K562 (cell line): ENCODE measurements around the gene MON1A. TPM values are rescaled to one million over a fixed set of nuclear protein-coding genes. Genes with fewer than 3 reads are reported as not detected.

Experiments used
- C11orf30 ChIP-seq: fragments of 450-650 bp; IDR thresholded peaks from 2 replicates; pipeline ENCODE4 v1.6.1; 2016; ENCODE audit warnings: low read depth, mild to moderate bottlenecking
- CBFA2T2 ChIP-seq: fragments of 450-650 bp; conservative IDR thresholded peaks from 2 replicates; pipeline ENCODE4 v1.6.1; 2017; ENCODE audit warnings: mild to moderate bottlenecking
- NFE2 ChIP-seq: IDR thresholded peaks from 2 replicates; pipeline ENCODE4 v1.6.1; 2014; ENCODE audit warnings: antibody characterized with exemption, low read depth
- POLR2A ChIP-seq: fragments of 450-650 bp; conservative IDR thresholded peaks from 2 replicates; pipeline ENCODE4 v1.6.1; 2016
- SIN3A ChIP-seq, 2 experiments: fragments of 150-350 bp in 1 of 2; IDR thresholded peaks; 2 replicates each; pipeline ENCODE4 v1.6.1; 2011 to 2016; ENCODE audit warnings: borderline replicate concordance in 2 of 2, low read depth in 2 of 2, low read length in 2 of 2, mild to moderate bottlenecking in 2 of 2, moderate library complexity in 2 of 2; ENCODE audit not compliant: control insufficient read depth in 1 of 2
- TGIF2 ChIP-seq: sonication (generic); formaldehyde crosslinking; IDR thresholded peaks from 2 replicates; pipeline ENCODE4 v1.8.1; 2022; ENCODE audit warnings: mild to moderate bottlenecking, missing genetic modification reagents, moderate library complexity
- ZFX ChIP-seq: sonication (generic); formaldehyde crosslinking; IDR thresholded peaks from 2 replicates; pipeline ENCODE4 v1.8.0; 2022; ENCODE audit warnings: mild to moderate bottlenecking, missing genetic modification reagents, moderate library complexity
- ZZZ3 ChIP-seq: fragments of 450-650 bp; IDR thresholded peaks from 2 replicates; pipeline ENCODE4 v1.6.1; 2016; ENCODE audit warnings: antibody characterized with exemption, mild to moderate bottlenecking, moderate library complexity
- polyA plus RNA-seq, 8 experiments: library from polyadenylated mRNA; depleted of rRNA in 4 of 8; stranded (reverse) in 5 of 8; unstranded in 3 of 8; fragments of >200 nt; fragmentation: Nextera tagmentation in 2 of 8; fragmentation: Illumina TruSeq in 1 of 8; extraction: Ambion mirVana in 2 of 8; extraction: Trizol in 1 of 8; gene quantifications; 2 replicates each; pipeline versions ENCODE4 v1.2.1 to v1.2.3, GENCODE V29; 2011 to 2014; ENCODE audit warnings: inconsistent platforms in 1 of 8, missing spikeins in 1 of 8
- total RNA-seq, 7 experiments: library from RNA; depleted of rRNA in 6 of 7; stranded (reverse); fragments of >200 nt in 6 of 7; fragmentation: Illumina TruSeq in 2 of 7; extraction: Trizol in 2 of 7; gene quantifications; 2 replicates each; pipeline versions ENCODE4 v1.2.1 to v1.2.3, GENCODE V29; 2011 to 2021; ENCODE audit warnings: low replicate concordance in 1 of 7
- TF ChIP-seq, protein P1 (sequence below): fragments of 250-450 bp; sonication (Bioruptor Pico); IDR thresholded peaks from 2 replicates; pipeline ENCODE4 v1.8.0; 2022; ENCODE audit warnings: moderate library complexity, mild to moderate bottlenecking, inconsistent platforms
- TF ChIP-seq, protein P2 (sequence below): sonication (generic); formaldehyde crosslinking; IDR thresholded peaks from 2 replicates; pipeline ENCODE4 v1.8.1; 2023; ENCODE audit warnings: mild to moderate bottlenecking, missing genetic modification reagents
- TF ChIP-seq, protein P3 (sequence below): sonication (generic); formaldehyde crosslinking; IDR thresholded peaks from 2 replicates; pipeline ENCODE4 v1.8.0; 2022; ENCODE audit warnings: mild to moderate bottlenecking, missing genetic modification reagents

MON1A gene
- total and polyA plus RNA-seq, 9 of the 15 experiments (the other 6 are each of a cell fraction or from before 2014, with no cell fraction given): 1.1 to 13.8 (median 6.8) TPM

DNA sequence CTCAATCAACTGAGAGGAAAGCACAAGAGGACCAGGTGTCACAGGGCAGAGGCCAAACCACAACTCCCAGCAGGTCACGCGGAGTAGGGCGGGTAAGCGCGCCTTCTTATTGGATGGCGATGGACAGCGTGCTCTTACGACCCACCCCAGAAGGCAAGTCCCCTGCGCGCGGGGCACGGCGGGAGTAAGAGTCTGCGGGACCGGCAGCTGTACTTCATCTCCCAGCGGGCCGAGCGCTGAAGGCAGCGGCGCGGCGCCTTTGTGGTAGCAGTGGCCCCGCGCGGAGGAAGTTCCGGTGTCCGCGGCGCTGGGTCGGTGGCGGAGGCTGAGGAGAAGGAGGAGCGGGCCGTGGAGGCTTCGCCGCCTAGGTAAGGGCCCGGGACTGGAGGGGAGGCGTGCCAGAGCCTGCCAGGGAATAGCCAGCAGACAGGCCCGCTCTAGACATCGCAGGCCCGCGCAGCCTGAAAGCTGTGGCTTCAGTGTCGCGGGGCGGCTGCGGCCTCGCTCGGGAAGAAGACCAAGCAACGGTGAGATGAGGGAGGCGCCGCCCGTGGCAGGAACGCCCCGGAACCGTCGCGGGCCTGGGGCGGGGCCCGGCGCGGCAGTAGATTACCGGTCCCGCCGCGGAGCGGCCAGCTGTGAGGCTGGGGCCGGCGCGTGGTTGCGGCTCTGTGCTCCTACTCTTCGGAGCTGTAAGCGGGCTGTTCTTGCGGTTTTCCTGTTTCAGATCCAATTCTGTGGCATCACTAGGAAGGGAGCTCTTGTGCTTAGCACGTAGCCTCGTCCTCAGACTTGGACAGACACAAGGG, 10.5 kb upstream of the MON1A start, which contains the start of gene RBM6 (continued):
- TF ChIP-seq C11orf30 (peak; percentile 73), ZZZ3 (no peak), CBFA2T2 (no peak), POLR2A (peak; percentile 97), TGIF2 (CRISPR knock-in tag) (peak; percentile 92), SIN3A (IDR thresholded peaks at IDR 0.05; ENCODE audit: borderline replicate concordance in 2 of 2, control insufficient read depth in 1 of 2, low read depth in 2 of 2, low read length in 2 of 2) (peak; percentile 91 to 98), NFE2 (no peak), ZFX (peak; percentile 99)
- TF ChIP-seq, protein P1, sequence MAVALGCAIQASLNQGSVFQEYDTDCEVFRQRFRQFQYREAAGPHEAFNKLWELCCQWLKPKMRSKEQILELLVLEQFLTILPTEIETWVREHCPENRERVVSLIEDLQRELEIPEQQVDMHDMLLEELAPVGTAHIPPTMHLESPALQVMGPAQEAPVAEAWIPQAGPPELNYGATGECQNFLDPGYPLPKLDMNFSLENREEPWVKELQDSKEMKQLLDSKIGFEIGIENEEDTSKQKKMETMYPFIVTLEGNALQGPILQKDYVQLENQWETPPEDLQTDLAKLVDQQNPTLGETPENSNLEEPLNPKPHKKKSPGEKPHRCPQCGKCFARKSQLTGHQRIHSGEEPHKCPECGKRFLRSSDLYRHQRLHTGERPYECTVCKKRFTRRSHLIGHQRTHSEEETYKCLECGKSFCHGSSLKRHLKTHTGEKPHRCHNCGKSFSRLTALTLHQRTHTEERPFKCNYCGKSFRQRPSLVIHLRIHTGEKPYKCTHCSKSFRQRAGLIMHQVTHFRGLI (CRISPR knock-in tag): no peak
- TF ChIP-seq, protein P2, sequence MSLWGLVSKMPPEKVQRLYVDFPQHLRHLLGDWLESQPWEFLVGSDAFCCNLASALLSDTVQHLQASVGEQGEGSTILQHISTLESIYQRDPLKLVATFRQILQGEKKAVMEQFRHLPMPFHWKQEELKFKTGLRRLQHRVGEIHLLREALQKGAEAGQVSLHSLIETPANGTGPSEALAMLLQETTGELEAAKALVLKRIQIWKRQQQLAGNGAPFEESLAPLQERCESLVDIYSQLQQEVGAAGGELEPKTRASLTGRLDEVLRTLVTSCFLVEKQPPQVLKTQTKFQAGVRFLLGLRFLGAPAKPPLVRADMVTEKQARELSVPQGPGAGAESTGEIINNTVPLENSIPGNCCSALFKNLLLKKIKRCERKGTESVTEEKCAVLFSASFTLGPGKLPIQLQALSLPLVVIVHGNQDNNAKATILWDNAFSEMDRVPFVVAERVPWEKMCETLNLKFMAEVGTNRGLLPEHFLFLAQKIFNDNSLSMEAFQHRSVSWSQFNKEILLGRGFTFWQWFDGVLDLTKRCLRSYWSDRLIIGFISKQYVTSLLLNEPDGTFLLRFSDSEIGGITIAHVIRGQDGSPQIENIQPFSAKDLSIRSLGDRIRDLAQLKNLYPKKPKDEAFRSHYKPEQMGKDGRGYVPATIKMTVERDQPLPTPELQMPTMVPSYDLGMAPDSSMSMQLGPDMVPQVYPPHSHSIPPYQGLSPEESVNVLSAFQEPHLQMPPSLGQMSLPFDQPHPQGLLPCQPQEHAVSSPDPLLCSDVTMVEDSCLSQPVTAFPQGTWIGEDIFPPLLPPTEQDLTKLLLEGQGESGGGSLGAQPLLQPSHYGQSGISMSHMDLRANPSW (CRISPR knock-in tag): peak; percentile 5; the same call in 1 of the 2 replicates
- TF ChIP-seq, protein P3, sequence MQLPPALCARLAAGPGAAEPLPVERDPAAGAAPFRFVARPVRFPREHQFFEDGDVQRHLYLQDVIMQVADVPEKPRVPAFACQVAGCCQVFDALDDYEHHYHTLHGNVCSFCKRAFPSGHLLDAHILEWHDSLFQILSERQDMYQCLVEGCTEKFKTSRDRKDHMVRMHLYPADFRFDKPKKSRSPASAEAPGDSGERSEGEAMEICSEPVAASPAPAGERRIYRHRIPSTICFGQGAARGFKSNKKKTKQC (CRISPR knock-in tag): peak; percentile 40; the same call in 1 of the 2 replicates
